Colonic mucosa (tissue), 4 donors: ENCODE results near the gene NOTUM. TPM values are rescaled to one million over a fixed set of nuclear protein-coding genes. Genes with fewer than 3 reads are reported as not detected.

ENCODE experiments used
- DNase-seq: peaks from one replicate; pipeline ENCODE4 v3.0.0-alpha.2; 2020
- H3K27ac ChIP-seq: fragments of 200-600 bp; one replicate; pipeline ENCODE4 v1.8.0; 2021
- H3K27me3 ChIP-seq: fragments of 200-600 bp; one replicate; pipeline ENCODE4 v1.8.0; 2021
- H3K36me3 ChIP-seq: fragments of 200-600 bp; one replicate; pipeline ENCODE4 v1.8.0; 2021
- H3K4me1 ChIP-seq: fragments of 200-600 bp; one replicate; pipeline ENCODE4 v1.8.0; 2021; ENCODE audit warnings: mild to moderate bottlenecking
- H3K4me3 ChIP-seq: fragments of 200-600 bp; one replicate; pipeline ENCODE4 v1.8.0; 2021
- H3K9ac ChIP-seq, 2 donors: one replicate each; pipeline ENCODE4 v1.7.0; 2013; ENCODE audit warnings: control low read depth in 2 of 2, low read depth in 2 of 2, low read length in 2 of 2
- H3K9me3 ChIP-seq: fragments of 200-600 bp; one replicate; pipeline ENCODE4 v1.8.0; 2021
- CTCF ChIP-seq: fragments of 200-600 bp; IDR thresholded peaks from one replicate; pipeline ENCODE4 v1.8.0; 2022; ENCODE audit warnings: antibody characterized with exemption, mild to moderate bottlenecking
- intact Hi-C: fragments of 100-400 bp; cut with DNase I; formaldehyde crosslinking; loops from one replicate; pipeline ENCODE4 v1.14.1; 2022
- total RNA-seq, 2 donors: library from RNA; stranded (reverse); fragmentation: NEBNext Ultra II Directional in 1 of 2; extraction: Animal tissue kit (Norgen Biotek cat#: 25700) in 1 of 2; gene quantifications; one replicate each; pipeline ENCODE4 v1.2.1, GENCODE V29; 2021
- donor health status: healthy.
- donor health status: DM: no; HTN: no; CAD: no.
- donor health status: DM: no; HTN: no; CAD: no.

Gene NOTUM
- total RNA-seq, 2 donors from 2014 or later: 0.57 TPM; not detected in 1

GRCh38 chr17:81991684-81992305, 30.8 kb upstream of the NOTUM start:
- Histone ChIP-seq H3K9me3 (no peaks in the 10 kb centered on the region), H3K4me1 (peaks cover 14% of the 10 kb centered on the region), H3K4me3 (no peak overlapping the region), H3K9ac (peak overlapping the region; percentile 30 to 58), H3K27me3 (no peaks in the 10 kb centered on the region), H3K27ac (peak overlapping the region; percentile 36), H3K36me3 (no peaks in the 10 kb centered on the region)
- DNase-seq: peak; percentile 92
- intact Hi-C loops: no loop called here
- TF ChIP-seq CTCF: no peak

DNA sequence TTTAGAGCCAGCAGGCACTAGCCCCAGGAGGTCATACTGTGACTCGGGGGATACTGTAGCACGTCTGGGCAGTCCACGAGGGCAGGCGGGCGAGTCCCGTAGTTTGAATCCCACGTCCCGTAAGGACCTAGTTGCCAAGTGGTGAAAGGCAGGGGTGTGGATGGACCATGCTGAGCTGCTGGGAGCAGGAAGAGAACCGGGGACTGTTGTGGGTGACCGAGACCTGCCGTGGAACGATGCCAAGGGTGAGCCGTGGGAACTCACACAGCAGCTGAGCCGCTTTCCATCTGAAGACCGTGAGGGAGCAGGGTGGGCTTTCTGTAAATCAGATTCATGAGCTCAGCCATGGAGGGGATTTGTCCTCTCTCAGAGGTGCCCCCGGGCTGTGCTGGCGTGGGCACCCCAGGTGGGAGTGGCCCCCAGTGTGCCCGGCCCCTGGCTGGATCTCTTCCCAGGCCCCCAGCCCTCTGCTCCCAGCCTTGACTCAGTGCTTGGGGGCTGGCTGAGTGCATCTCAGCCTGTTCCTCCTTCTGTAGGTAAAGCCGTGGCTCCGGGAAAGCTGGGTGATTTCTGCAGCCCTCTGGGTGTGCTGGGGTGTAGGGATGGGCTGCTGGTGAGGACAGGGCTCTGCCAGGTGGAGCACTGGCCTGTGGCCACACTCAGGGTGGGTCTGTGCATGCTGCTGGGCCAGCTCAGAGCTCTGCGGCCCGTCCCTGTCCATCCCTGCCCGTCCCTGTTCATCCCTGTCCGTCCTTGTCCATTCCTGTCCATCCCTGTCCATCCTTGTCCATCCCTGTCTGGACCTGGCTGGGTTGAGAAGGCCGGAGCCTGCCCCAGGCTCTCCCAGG, 30.1 kb upstream of the NOTUM start:
- no peak overlapping the region for H3K4me3 ChIP-seq
- no peaks in the 10 kb centered on the region for H3K9me3 ChIP-seq
- DNase-seq: no peak
- no peaks in the 10 kb centered on the region for H3K27me3 ChIP-seq
- H3K36me3 ChIP-seq: peaks cover 3% of the 10 kb centered on the region
- H3K4me1 ChIP-seq: peaks cover 14% of the 10 kb centered on the region
- TF ChIP-seq CTCF: no peak
- peak overlapping the region in 1 of 2 donors; percentile 58 for H3K9ac ChIP-seq
- intact Hi-C loops: no loop called here
- H3K27ac ChIP-seq: peak overlapping the region; percentile 36

DNA sequence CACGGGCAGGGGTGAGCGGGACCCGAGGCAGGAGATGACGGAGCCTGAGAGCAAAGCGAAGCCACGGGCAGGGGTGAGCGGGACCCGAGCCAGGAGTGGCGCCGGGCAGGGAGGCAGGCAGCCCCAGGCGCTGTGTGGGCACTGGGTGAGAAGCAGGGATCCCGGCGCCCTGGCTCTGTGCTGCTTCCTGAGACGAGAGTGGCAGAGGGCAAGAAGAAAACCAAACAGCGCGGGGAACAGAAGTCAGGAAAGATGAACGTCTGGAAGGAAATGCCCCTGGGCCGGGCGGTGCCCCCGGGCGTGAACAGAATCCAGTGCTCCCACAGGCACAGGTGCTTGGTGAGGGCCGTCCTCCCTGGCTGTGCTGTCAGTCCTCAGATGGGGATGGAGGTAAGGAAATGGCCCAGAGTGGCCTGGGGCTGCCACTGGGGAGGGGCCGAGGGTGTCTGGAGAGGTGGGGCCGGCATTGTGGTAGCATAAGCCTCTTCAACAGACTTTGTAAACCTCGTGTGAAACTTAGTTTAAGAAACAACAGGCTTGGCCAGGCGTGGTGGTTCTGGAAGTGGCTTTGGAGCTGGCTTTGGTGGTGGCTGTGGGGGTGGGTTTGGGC, 26.3 kb upstream of the NOTUM start:
- H3K9me3 ChIP-seq: no peaks in the 10 kb centered on the region
- DNase-seq: no peak
- no peak overlapping the region for H3K9ac ChIP-seq
- peaks cover 13% of the 10 kb centered on the region for H3K4me1 ChIP-seq
- no peak for TF ChIP-seq CTCF
- H3K36me3 ChIP-seq: peaks cover 6% of the 10 kb centered on the region
- no peaks in the 10 kb centered on the region for H3K27me3 ChIP-seq
- H3K4me3 ChIP-seq: no peak overlapping the region
- intact Hi-C loops: no loop called here
- no peak overlapping the region for H3K27ac ChIP-seq

DNA sequence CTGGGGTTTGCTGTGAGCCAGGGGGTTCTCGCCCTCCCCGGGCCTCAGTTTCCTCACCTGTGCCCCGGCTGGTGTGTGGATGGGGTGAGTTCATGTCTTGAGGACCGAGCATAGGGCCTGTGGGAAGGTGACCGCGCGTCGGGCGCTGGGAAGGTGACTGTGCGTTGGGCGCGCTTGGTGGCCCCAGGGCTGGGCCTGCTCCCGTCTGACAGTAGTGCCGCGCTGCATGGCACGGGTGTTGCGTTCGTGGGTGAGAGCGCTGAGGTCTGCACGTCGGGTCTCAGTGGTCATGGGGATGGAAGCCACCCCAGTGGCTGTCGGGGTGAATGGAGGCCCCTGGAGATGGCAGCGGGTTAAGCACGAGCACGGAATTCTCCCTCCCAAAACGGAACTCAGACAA, 25.6 kb upstream of the NOTUM start:
- H3K9me3 ChIP-seq: no peaks in the 10 kb centered on the region
- no peak overlapping the region for H3K9ac ChIP-seq
- peaks cover 6% of the 10 kb centered on the region for H3K36me3 ChIP-seq
- peaks cover 7% of the 10 kb centered on the region for H3K4me1 ChIP-seq
- no peaks in the 10 kb centered on the region for H3K27me3 ChIP-seq
- H3K27ac ChIP-seq: no peak overlapping the region
- intact Hi-C loops: no loop called here
- no peak for DNase-seq
- no peak for TF ChIP-seq CTCF
- no peak overlapping the region for H3K4me3 ChIP-seq

DNA sequence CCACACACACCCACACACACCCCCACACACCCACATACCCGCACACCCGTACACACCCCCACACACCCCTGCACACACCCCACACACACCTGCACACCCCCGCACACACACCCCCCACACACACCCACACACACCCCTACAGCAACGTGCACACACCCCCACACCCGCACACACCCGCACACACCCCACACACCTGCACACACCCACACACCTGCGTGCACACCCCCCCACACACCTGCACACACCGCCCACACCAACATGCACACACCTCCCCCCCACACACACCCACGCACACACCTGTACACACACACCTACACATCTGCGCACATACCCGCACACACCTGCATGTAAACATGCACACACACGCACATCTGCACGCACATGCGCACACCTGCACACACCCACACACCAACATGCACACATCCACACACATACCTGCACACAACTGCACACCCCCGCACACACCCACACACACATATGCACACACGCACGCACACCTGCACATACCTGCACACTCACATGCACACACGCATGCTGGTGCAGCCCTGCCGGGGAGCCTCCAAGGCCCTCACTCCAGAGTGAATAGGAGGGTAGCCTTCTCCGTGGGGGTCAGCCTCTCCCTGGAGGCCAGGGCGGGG, 23.9 kb upstream of the NOTUM start:
- intact Hi-C loops: no loop called here
- Histone ChIP-seq H3K4me3 (no peak overlapping the region), H3K36me3 (peaks cover 6% of the 10 kb centered on the region), H3K27ac (no peak overlapping the region), H3K4me1 (no peaks in the 10 kb centered on the region), H3K27me3 (no peaks in the 10 kb centered on the region), H3K9me3 (no peaks in the 10 kb centered on the region), H3K9ac (no peak overlapping the region)
- no peak for DNase-seq
- TF ChIP-seq CTCF: no peak
